Measurements from ENCODE around the gene HTRA3. TPM values are rescaled to one million over a fixed set of nuclear protein-coding genes. Genes with fewer than 3 reads are reported as not detected.

HTRA3 gene
- total RNA-seq, 4 donors from 2014 or later, result 4.0 to 18.2 (median 11.4) TPM

GRCh38 chr4:8328456-8328855 lies 58.9 kb downstream of the HTRA3 start:
- intact Hi-C loops (cut with DNase I; ENCODE audit: low total_unique reads), result no loop called here
- WGBS, 2 donors, result 100% methylated on average over 3 of the region's 3 CpGs
- H3K4me3 ChIP-seq (ENCODE audit: low read depth, poor library complexity, severe bottlenecking), result no peak overlapping the region
- no peak for TF ChIP-seq POLR2A (IDR thresholded peaks at IDR 0.05)
- TF ChIP-seq, protein P1, sequence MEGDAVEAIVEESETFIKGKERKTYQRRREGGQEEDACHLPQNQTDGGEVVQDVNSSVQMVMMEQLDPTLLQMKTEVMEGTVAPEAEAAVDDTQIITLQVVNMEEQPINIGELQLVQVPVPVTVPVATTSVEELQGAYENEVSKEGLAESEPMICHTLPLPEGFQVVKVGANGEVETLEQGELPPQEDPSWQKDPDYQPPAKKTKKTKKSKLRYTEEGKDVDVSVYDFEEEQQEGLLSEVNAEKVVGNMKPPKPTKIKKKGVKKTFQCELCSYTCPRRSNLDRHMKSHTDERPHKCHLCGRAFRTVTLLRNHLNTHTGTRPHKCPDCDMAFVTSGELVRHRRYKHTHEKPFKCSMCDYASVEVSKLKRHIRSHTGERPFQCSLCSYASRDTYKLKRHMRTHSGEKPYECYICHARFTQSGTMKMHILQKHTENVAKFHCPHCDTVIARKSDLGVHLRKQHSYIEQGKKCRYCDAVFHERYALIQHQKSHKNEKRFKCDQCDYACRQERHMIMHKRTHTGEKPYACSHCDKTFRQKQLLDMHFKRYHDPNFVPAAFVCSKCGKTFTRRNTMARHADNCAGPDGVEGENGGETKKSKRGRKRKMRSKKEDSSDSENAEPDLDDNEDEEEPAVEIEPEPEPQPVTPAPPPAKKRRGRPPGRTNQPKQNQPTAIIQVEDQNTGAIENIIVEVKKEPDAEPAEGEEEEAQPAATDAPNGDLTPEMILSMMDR (IDR thresholded peaks at IDR 0.05), result no peak
- peak in 1 of 2 donors; percentile 70 for DNase-seq (ENCODE audit: low spot score in 2 of 2)

DNA sequence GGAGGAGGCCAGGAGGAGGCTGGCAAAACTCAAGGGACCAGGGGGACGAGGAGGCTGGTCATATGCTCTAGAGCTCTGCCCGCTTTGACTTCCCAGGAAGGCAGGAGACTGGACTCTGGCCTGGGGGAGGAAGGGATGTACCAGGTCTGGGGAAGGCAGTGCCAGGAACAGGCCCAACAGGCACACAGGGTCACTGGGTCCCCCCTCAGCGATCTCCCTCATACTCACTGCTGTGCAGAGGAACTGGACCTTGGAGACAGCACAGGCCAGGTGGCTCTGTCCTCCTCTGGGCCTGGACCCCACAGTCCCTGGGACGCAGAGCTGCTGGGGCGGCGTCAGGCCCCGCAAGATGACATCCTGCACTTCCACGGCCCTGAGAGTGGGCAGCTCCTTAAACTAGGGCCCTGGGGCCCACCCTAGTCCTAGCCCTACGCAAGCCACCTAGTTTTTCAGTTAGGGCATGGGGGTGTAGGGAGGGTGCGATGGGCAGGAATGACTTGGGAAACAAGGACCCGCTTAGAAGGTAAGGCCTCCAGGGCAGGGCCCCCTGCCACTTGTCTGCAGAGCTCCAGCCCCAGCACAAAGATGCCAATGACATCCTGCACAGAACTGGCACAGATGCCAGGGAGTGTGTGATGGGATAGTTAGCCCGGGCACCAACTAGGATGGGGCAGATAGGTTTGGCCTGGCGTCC lies 59.5 kb downstream of the HTRA3 start:
- no peak overlapping the region for H3K4me3 ChIP-seq (ENCODE audit: low read depth, poor library complexity, severe bottlenecking)
- intact Hi-C loops (cut with DNase I; ENCODE audit: low total_unique reads), result no loop called here
- TF ChIP-seq, protein P1 (IDR thresholded peaks at IDR 0.05), result no peak
- TF ChIP-seq POLR2A (IDR thresholded peaks at IDR 0.05), result no peak
- DNase-seq (ENCODE audit: low spot score in 2 of 2), result peak in 1 of 2 donors; percentile 80
- 76 to 83% methylated on average over 13 of the region's 13 CpGs for WGBS, 2 donors

DNA sequence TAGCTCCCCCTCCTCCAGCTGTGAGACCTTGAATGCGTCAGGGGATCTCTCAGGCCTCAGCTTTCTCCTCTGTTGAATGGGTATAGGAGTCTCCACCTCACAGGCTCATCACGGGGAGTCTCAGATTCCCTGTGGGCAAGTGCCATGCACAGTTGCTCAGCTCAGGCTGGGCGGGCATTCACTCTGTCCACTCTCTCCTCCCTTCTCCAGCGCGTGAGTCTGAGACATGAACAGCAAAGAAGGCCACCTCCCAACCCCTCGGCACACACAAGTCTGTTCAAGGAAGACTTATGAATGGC lies 60.0 kb downstream of the HTRA3 start:
- DNase-seq (ENCODE audit: low spot score in 2 of 2), result no peak

GRCh38 chr4:8329859-8330761 lies 60.6 kb downstream of the HTRA3 start:
- H3K4me3 ChIP-seq (ENCODE audit: low read depth, poor library complexity, severe bottlenecking), result no peak overlapping the region
- 83 to 94% methylated on average over 15 to 20 of the region's 20 CpGs for WGBS, 2 donors
- peak in 1 of 2 donors; percentile 85 for DNase-seq (ENCODE audit: low spot score in 2 of 2)
- no peak for TF ChIP-seq POLR2A (IDR thresholded peaks at IDR 0.05)
- TF ChIP-seq, protein P1 (IDR thresholded peaks at IDR 0.05), result no peak
- intact Hi-C loops (cut with DNase I; ENCODE audit: low total_unique reads), result no loop called here

More for the DNA sequence above, 60.0 kb downstream of the HTRA3 start:
- no peak for TF ChIP-seq POLR2A (IDR thresholded peaks at IDR 0.05)
- TF ChIP-seq, protein P1 (IDR thresholded peaks at IDR 0.05), result no peak
- no peak overlapping the region for H3K4me3 ChIP-seq (ENCODE audit: low read depth, poor library complexity, severe bottlenecking)
- intact Hi-C loops (cut with DNase I; ENCODE audit: low total_unique reads), result no loop called here
- WGBS, 2 donors, result 77 to 81% methylated on average over 6 of the region's 6 CpGs

- intact Hi-C loops (cut with DNase I; ENCODE audit: low total_unique reads), result no loop called here
- peak in 1 of 2 donors; percentile 87 for DNase-seq (ENCODE audit: low spot score in 2 of 2)
- no peak overlapping the region for H3K4me3 ChIP-seq (ENCODE audit: low read depth, poor library complexity, severe bottlenecking)
- TF ChIP-seq, protein P1 (IDR thresholded peaks at IDR 0.05), result no peak
- TF ChIP-seq POLR2A (IDR thresholded peaks at IDR 0.05), result no peak
- 45 to 48% methylated on average over 13 to 15 of the region's 15 CpGs for WGBS, 2 donors
Observed at GRCh38 chr4:8330821-8331574, 61.4 kb downstream of the HTRA3 start.

All from lower leg skin (tissue), 4 donors.